ENCODE data around the gene LPIN1.

GRCh38 chr2:11839916-11840315 is 93.5 kb downstream of the LPIN1 start:
- TF ChIP-seq, protein P1, sequence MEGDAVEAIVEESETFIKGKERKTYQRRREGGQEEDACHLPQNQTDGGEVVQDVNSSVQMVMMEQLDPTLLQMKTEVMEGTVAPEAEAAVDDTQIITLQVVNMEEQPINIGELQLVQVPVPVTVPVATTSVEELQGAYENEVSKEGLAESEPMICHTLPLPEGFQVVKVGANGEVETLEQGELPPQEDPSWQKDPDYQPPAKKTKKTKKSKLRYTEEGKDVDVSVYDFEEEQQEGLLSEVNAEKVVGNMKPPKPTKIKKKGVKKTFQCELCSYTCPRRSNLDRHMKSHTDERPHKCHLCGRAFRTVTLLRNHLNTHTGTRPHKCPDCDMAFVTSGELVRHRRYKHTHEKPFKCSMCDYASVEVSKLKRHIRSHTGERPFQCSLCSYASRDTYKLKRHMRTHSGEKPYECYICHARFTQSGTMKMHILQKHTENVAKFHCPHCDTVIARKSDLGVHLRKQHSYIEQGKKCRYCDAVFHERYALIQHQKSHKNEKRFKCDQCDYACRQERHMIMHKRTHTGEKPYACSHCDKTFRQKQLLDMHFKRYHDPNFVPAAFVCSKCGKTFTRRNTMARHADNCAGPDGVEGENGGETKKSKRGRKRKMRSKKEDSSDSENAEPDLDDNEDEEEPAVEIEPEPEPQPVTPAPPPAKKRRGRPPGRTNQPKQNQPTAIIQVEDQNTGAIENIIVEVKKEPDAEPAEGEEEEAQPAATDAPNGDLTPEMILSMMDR (IDR thresholded peaks at IDR 0.05 in 8 of 11, conservative IDR thresholded peaks at IDR 0.05 in 3 of 11) = no peak
- TF ChIP-seq POLR2AphosphoS5 (IDR thresholded peaks at IDR 0.05) = no peak
